Measurements from ENCODE around the gene NASP.

NASP gene, protein sequence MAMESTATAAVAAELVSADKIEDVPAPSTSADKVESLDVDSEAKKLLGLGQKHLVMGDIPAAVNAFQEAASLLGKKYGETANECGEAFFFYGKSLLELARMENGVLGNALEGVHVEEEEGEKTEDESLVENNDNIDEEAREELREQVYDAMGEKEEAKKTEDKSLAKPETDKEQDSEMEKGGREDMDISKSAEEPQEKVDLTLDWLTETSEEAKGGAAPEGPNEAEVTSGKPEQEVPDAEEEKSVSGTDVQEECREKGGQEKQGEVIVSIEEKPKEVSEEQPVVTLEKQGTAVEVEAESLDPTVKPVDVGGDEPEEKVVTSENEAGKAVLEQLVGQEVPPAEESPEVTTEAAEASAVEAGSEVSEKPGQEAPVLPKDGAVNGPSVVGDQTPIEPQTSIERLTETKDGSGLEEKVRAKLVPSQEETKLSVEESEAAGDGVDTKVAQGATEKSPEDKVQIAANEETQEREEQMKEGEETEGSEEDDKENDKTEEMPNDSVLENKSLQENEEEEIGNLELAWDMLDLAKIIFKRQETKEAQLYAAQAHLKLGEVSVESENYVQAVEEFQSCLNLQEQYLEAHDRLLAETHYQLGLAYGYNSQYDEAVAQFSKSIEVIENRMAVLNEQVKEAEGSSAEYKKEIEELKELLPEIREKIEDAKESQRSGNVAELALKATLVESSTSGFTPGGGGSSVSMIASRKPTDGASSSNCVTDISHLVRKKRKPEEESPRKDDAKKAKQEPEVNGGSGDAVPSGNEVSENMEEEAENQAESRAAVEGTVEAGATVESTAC

GRCh38 chr1:45583666-45584350 is at the start of gene NASP:
TSS of gene NASP (plus strand) at chr1:45584041. CDS start at chr1:45584147, 106 bp downstream.
- Histone ChIP-seq H3K27me3 (ENCODE audit: insufficient read depth, low read length, poor library complexity) (no peaks in the 10 kb centered on the region), H3K9ac (ENCODE audit: low read depth, low read length) (peak within 1 kb of the TSS; percentile 97), H3K27ac (ENCODE audit: low read length) (peak within 1 kb of the TSS; percentile 97), H3K36me3 (ENCODE audit: insufficient read depth, low read length) (peaks cover 33% of the 10 kb centered on the region), H2AFZ (ENCODE audit: low read depth, low read length) (peak within 1 kb of the TSS; percentile 91), H3K9me3 (ENCODE audit: insufficient read depth, low read length, severe bottlenecking) (no peaks in the 10 kb centered on the region), H3K4me1 (ENCODE audit: insufficient read depth, low read length) (peaks cover 35% of the 10 kb centered on the region), H4K20me1 (ENCODE audit: insufficient read depth, low read length) (peaks cover 42% of the 10 kb centered on the region), H3K4me2 (ENCODE audit: insufficient read depth, low read length) (peak within 1 kb of the TSS; percentile 69), H3K4me3 (ENCODE audit: low read depth in 1 of 2, low read length in 2 of 2) (peak within 1 kb of the TSS; percentile 41 to 65), H3K79me2 (ENCODE audit: insufficient read depth, low read length) (peaks cover 53% of the 10 kb centered on the region)
- DNase-seq, result peak; percentile 93
- ATAC-seq (ENCODE audit: insufficient read depth, low read depth), result peak; percentile 66
- no peak for TF ChIP-seq EZH2 (IDR thresholded peaks at IDR 0.05; ENCODE audit: borderline replicate concordance, low read depth, low read length, severe bottlenecking)
- TF ChIP-seq CTCF (IDR thresholded peaks at IDR 0.05; ENCODE audit: borderline replicate concordance, extremely low read depth, low read length, poor library complexity, severe bottlenecking), result no peak

- no peak overlapping the region for H3K9ac ChIP-seq (ENCODE audit: low read depth, low read length)
- no peak overlapping the region for H3K4me2 ChIP-seq (ENCODE audit: insufficient read depth, low read length)
- H3K36me3 ChIP-seq (ENCODE audit: insufficient read depth, low read length), result no peaks in the 10 kb centered on the region
- H3K79me2 ChIP-seq (ENCODE audit: insufficient read depth, low read length), result no peaks in the 10 kb centered on the region
- TF ChIP-seq EZH2 (IDR thresholded peaks at IDR 0.05; ENCODE audit: borderline replicate concordance, low read depth, low read length, severe bottlenecking) (no peak), CTCF (IDR thresholded peaks at IDR 0.05; ENCODE audit: borderline replicate concordance, extremely low read depth, low read length, poor library complexity, severe bottlenecking) (no peak)
- H4K20me1 ChIP-seq (ENCODE audit: insufficient read depth, low read length), result no peaks in the 10 kb centered on the region
- H3K9me3 ChIP-seq (ENCODE audit: insufficient read depth, low read length, severe bottlenecking), result no peaks in the 10 kb centered on the region
- no peak overlapping the region for H3K27ac ChIP-seq (ENCODE audit: low read length)
- no peak overlapping the region for H2AFZ ChIP-seq (ENCODE audit: low read depth, low read length)
- DNase-seq, result no peak
- 0 out of 3 replicates have a peak, but pooled peaks have one; percentile 44 for ATAC-seq (ENCODE audit: insufficient read depth, low read depth)
- no peaks in the 10 kb centered on the region for H3K4me1 ChIP-seq (ENCODE audit: insufficient read depth, low read length)
- no peaks in the 10 kb centered on the region for H3K27me3 ChIP-seq (ENCODE audit: insufficient read depth, low read length, poor library complexity)
- no peak overlapping the region for H3K4me3 ChIP-seq (ENCODE audit: low read depth in 1 of 2, low read length in 2 of 2)
Measured at GRCh38 chr1:45535988-45536766, 47.7 kb upstream of the NASP start.

- Histone ChIP-seq H3K4me2 (ENCODE audit: insufficient read depth, low read length) (no peak overlapping the region), H3K4me1 (ENCODE audit: insufficient read depth, low read length) (no peaks in the 10 kb centered on the region), H3K27ac (ENCODE audit: low read length) (no peak overlapping the region), H3K9ac (ENCODE audit: low read depth, low read length) (no peak overlapping the region), H3K9me3 (ENCODE audit: insufficient read depth, low read length, severe bottlenecking) (no peaks in the 10 kb centered on the region), H3K4me3 (ENCODE audit: low read depth in 1 of 2, low read length in 2 of 2) (no peak overlapping the region), H3K27me3 (ENCODE audit: insufficient read depth, low read length, poor library complexity) (no peaks in the 10 kb centered on the region), H2AFZ (ENCODE audit: low read depth, low read length) (no peak overlapping the region), H3K79me2 (ENCODE audit: insufficient read depth, low read length) (no peaks in the 10 kb centered on the region), H4K20me1 (ENCODE audit: insufficient read depth, low read length) (no peaks in the 10 kb centered on the region), H3K36me3 (ENCODE audit: insufficient read depth, low read length) (no peaks in the 10 kb centered on the region)
- TF ChIP-seq CTCF (IDR thresholded peaks at IDR 0.05; ENCODE audit: borderline replicate concordance, extremely low read depth, low read length, poor library complexity, severe bottlenecking), result no peak
- TF ChIP-seq EZH2 (IDR thresholded peaks at IDR 0.05; ENCODE audit: borderline replicate concordance, low read depth, low read length, severe bottlenecking), result no peak
- ATAC-seq (ENCODE audit: insufficient read depth, low read depth), result no peak
- DNase-seq, result no peak
Measured at GRCh38 chr1:45536886-45537285, 47.0 kb upstream of the NASP start.

Data from DND-41 (cell line).